OCI-LY7 (cell line): ENCODE data around the gene HLA-DMA. TPM values are rescaled to one million over a fixed set of nuclear protein-coding genes. Genes with fewer than 3 reads are reported as not detected.

Experiments used
- BruUV-seq: library from RNA; stranded (reverse); fragments of 400-500 nt; replicated peaks from 2 replicates; lab custom pipeline; 2021; lab: Mats Ljungman, UMichigan
- CTCF ChIA-PET: fragments of 300-600 bp; sonication (Branson Sonifier 250); formaldehyde crosslinking; loops from one replicate; lab custom pipeline; 2022; ENCODE audit warnings: antibody characterized with exemption; ENCODE audit not compliant: unreplicated experiment; lab: Charles Lee
- POLR2A ChIA-PET: fragments of 300-600 bp; sonication (Branson Sonifier 250); formaldehyde crosslinking; loops from one replicate; lab custom pipeline; 2022; ENCODE audit warnings: antibody characterized with exemption; lab: Charles Lee
- DNase-seq: peaks from one replicate; pipeline ENCODE4 v3.0.0-alpha.2; 2015; ENCODE audit warnings: low spot score
- H2AFZ ChIP-seq: fragments of 200-600 bp; sonication (generic), shearing (Covaris generic); 2 replicates; pipeline ENCODE4 v1.6.1; 2014; ENCODE audit warnings: mild to moderate bottlenecking, antibody characterized with exemption, low read length, moderate library complexity
- H3K27ac ChIP-seq: fragments of 200-600 bp; sonication (generic); 2 replicates; pipeline ENCODE4 v1.5.1; 2014; ENCODE audit warnings: mixed run types, low read depth, mild to moderate bottlenecking, moderate library complexity, low read length, inconsistent platforms; ENCODE audit not compliant: poor library complexity, severe bottlenecking
- H3K36me3 ChIP-seq: fragments of 200-600 bp; sonication (generic); 2 replicates; pipeline ENCODE4 v1.6.1; 2014; ENCODE audit warnings: mild to moderate bottlenecking, antibody characterized with exemption, low read length, moderate library complexity, mixed read lengths; ENCODE audit not compliant: insufficient read depth
- H3K4me1 ChIP-seq: fragments of 200-600 bp; sonication (generic); 2 replicates; pipeline ENCODE4 v1.5.1; 2014; ENCODE audit warnings: mild to moderate bottlenecking, low read length; ENCODE audit not compliant: insufficient read depth, poor library complexity, severe bottlenecking
- H3K4me2 ChIP-seq: fragments of 200-600 bp; sonication (generic); 2 replicates; pipeline ENCODE4 v1.6.1; 2014; ENCODE audit warnings: mild to moderate bottlenecking, low read length
- H3K4me3 ChIP-seq: fragments of 200-600 bp; sonication (generic); 2 replicates; pipeline ENCODE4 v1.5.1; 2014; ENCODE audit warnings: mild to moderate bottlenecking, low read depth, low read length; ENCODE audit not compliant: poor library complexity, severe bottlenecking
- H3K79me2 ChIP-seq: fragments of 200-600 bp; sonication (generic); 2 replicates; pipeline ENCODE4 v1.6.1; 2016; ENCODE audit warnings: low read depth, mild to moderate bottlenecking, low read length, moderate library complexity, mixed read lengths; ENCODE audit not compliant: insufficient read depth
- H3K9me2 ChIP-seq: fragments of 200-600 bp; sonication (generic); 2 replicates; pipeline ENCODE4 v1.6.1; 2016; ENCODE audit warnings: mild to moderate bottlenecking, low read length, mixed read lengths; ENCODE audit not compliant: insufficient read depth
- H3K9me3 ChIP-seq: fragments of 200-600 bp; sonication (generic); 2 replicates; pipeline ENCODE4 v1.6.1; 2014; ENCODE audit warnings: mild to moderate bottlenecking, mixed run types, low read length, mixed read lengths
- H4K20me1 ChIP-seq: fragments of 200-600 bp; sonication (generic); 2 replicates; pipeline ENCODE4 v1.6.1; 2014; ENCODE audit warnings: mild to moderate bottlenecking, antibody characterized with exemption, low read length, moderate library complexity, mixed read lengths; ENCODE audit not compliant: insufficient read depth
- CTCF ChIP-seq: fragments of 200-600 bp; sonication (generic); conservative IDR thresholded peaks from 2 replicates; pipeline ENCODE4 v1.5.1; 2014; ENCODE audit warnings: mild to moderate bottlenecking, antibody characterized with exemption, low read length, moderate library complexity, mixed read lengths
- EZH2phosphoT487 ChIP-seq: fragments of 200-600 bp; sonication (generic); IDR thresholded peaks from 2 replicates; pipeline ENCODE4 v1.6.1; 2018; ENCODE audit warnings: low read depth, borderline replicate concordance, mild to moderate bottlenecking, mixed run types, antibody characterized with exemption, low read length, moderate library complexity, mixed read lengths
- intact Hi-C: fragments of 100-400 bp; cut with micrococcal nuclease; formaldehyde crosslinking; loops from one replicate; pipeline ENCODE4 v1.10.0; 2022; ENCODE audit not compliant: unreplicated experiment
- total RNA-seq, 2 experiments: library from RNA; depleted of rRNA in 1 of 2; stranded (reverse); fragments of >200 nt in 1 of 2; shearing (Covaris generic) in 1 of 2; gene quantifications; 2 replicates each; pipeline ENCODE4 v1.2.3, GENCODE V29; 2014 to 2022

Gene HLA-DMA
- total RNA-seq, 2 experiments from 2014 or later, result 140 to 207 TPM

- CTCF ChIA-PET, result no interaction called here
- peaks cover 28% of the 10 kb centered on the region for H3K36me3 ChIP-seq
- intact Hi-C loops, result no loop called here
- POLR2A ChIA-PET, result interaction anchor here (0.6 to 1.6 kb wide), 4 partner anchors 16 to 68 kb away, joined by 3 to 6 read pairs (median 4); partner anchors contain the start of gene HLA-DMA
- no peaks in the 10 kb centered on the region for H3K9me2 ChIP-seq
- no peak overlapping the region for H3K4me2 ChIP-seq
- H3K4me3 ChIP-seq, result no peak overlapping the region
- no TSS peak for BruUV-seq
- no peaks in the 10 kb centered on the region for H4K20me1 ChIP-seq
- peaks cover 17% of the 10 kb centered on the region; the same call in 1 of the 2 replicates for H3K79me2 ChIP-seq
- H2AFZ ChIP-seq, result no peak overlapping the region
- no peak overlapping the region for H3K27ac ChIP-seq
- no peaks in the 10 kb centered on the region for H3K9me3 ChIP-seq
- no peaks in the 10 kb centered on the region for H3K4me1 ChIP-seq
- DNase-seq, result no peak
- TF ChIP-seq EZH2phosphoT487, result no peak
- no peak for TF ChIP-seq CTCF
These were observed 48.9 kb downstream of the HLA-DMA start for GRCh38 chr6:32903952-32904351.

Other genes starting within 250 kb of the HLA-DMA start
- gene HLA-DQA2, start 211.7 kb downstream of the HLA-DMA start, total RNA-seq (2014; rRNA removed; shearing (Covaris generic)), result 0.13 TPM in 1 of 2 replicates, not detected in the other
- 3.3 and 3.6 TPM in 2 replicates for gene HLA-DQA2, start 211.7 kb downstream of the HLA-DMA start, total RNA-seq (2022)
- gene HLA-DQB2, start 189.6 kb downstream of the HLA-DMA start, total RNA-seq (2014; rRNA removed; shearing (Covaris generic)), result not detected in 2 replicates
- gene HLA-DQB2, start 189.6 kb downstream of the HLA-DMA start, total RNA-seq (2022), result 5.1 and 7.2 TPM in 2 replicates
- gene HLA-DOB, start 136.1 kb downstream of the HLA-DMA start, total RNA-seq (2014; rRNA removed; shearing (Covaris generic)), result 46.5 and 48.1 TPM in 2 replicates
- 57.1 and 69.3 TPM in 2 replicates for gene HLA-DOB, start 136.1 kb downstream of the HLA-DMA start, total RNA-seq (2022)
- 90.9 and 96.4 TPM in 2 replicates for gene TAP2, start 114.4 kb downstream of the HLA-DMA start, total RNA-seq (2014; rRNA removed; shearing (Covaris generic))
- 108 and 132 TPM in 2 replicates for gene TAP2, start 114.4 kb downstream of the HLA-DMA start, total RNA-seq (2022)
- 142 and 164 TPM in 2 replicates for gene PSMB8, start 109.0 kb downstream of the HLA-DMA start, total RNA-seq (2014; rRNA removed; shearing (Covaris generic))
- 194 and 216 TPM in 2 replicates for gene PSMB8, start 109.0 kb downstream of the HLA-DMA start, total RNA-seq (2022)
- 62.1 and 85.9 TPM in 2 replicates for gene TAP1, start 99.4 kb downstream of the HLA-DMA start, total RNA-seq (2014; rRNA removed; shearing (Covaris generic))
- 66.3 and 75.0 TPM in 2 replicates for gene TAP1, start 99.4 kb downstream of the HLA-DMA start, total RNA-seq (2022)
- gene PSMB9, start 98.9 kb downstream of the HLA-DMA start, total RNA-seq (2014; rRNA removed; shearing (Covaris generic)), result 149 and 158 TPM in 2 replicates
- gene PSMB9, start 98.9 kb downstream of the HLA-DMA start, total RNA-seq (2022), result 193 and 207 TPM in 2 replicates
- gene HLA-DMB, start 12.1 kb downstream of the HLA-DMA start, total RNA-seq (2014; rRNA removed; shearing (Covaris generic)), result 85.1 and 98.0 TPM in 2 replicates
- 77.0 and 78.5 TPM in 2 replicates for gene HLA-DMB, start 12.1 kb downstream of the HLA-DMA start, total RNA-seq (2022)
- 236 and 237 TPM in 2 replicates for gene BRD2, start 15.5 kb upstream of the HLA-DMA start, total RNA-seq (2014; rRNA removed; shearing (Covaris generic))
- 326 and 361 TPM in 2 replicates for gene BRD2, start 15.5 kb upstream of the HLA-DMA start, total RNA-seq (2022)
- gene HLA-DOA, start 56.5 kb upstream of the HLA-DMA start, total RNA-seq (2014; rRNA removed; shearing (Covaris generic)), result 60.3 and 78.3 TPM in 2 replicates
- gene HLA-DOA, start 56.5 kb upstream of the HLA-DMA start, total RNA-seq (2022), result 55.0 and 65.4 TPM in 2 replicates
- 306 and 388 TPM in 2 replicates for gene HLA-DPA1, start 120.6 kb upstream of the HLA-DMA start, total RNA-seq (2014; rRNA removed; shearing (Covaris generic))
- 253 and 256 TPM in 2 replicates for gene HLA-DPA1, start 120.6 kb upstream of the HLA-DMA start, total RNA-seq (2022)
- 117 and 139 TPM in 2 replicates for gene HLA-DPB1, start 122.9 kb upstream of the HLA-DMA start, total RNA-seq (2014; rRNA removed; shearing (Covaris generic))
- 74.5 and 78.5 TPM in 2 replicates for gene HLA-DPB1, start 122.9 kb upstream of the HLA-DMA start, total RNA-seq (2022)
- gene COL11A2, start 239.4 kb upstream of the HLA-DMA start, total RNA-seq (2014; rRNA removed; shearing (Covaris generic)), result 3.5 and 5.2 TPM in 2 replicates
- 4.5 and 4.6 TPM in 2 replicates for gene COL11A2, start 239.4 kb upstream of the HLA-DMA start, total RNA-seq (2022)
- gene RXRB, start 247.6 kb upstream of the HLA-DMA start, total RNA-seq (2014; rRNA removed; shearing (Covaris generic)), result 30.6 and 32.5 TPM in 2 replicates
- gene RXRB, start 247.6 kb upstream of the HLA-DMA start, total RNA-seq (2022), result 47.3 and 48.5 TPM in 2 replicates
- 22.9 and 29.2 TPM in 2 replicates for gene SLC39A7, start 247.8 kb upstream of the HLA-DMA start, total RNA-seq (2014; rRNA removed; shearing (Covaris generic))
- 48.3 and 53.2 TPM in 2 replicates for gene SLC39A7, start 247.8 kb upstream of the HLA-DMA start, total RNA-seq (2022)